ENCODE results near the gene UBE2O. TPM values are rescaled to one million over a fixed set of nuclear protein-coding genes. Genes with fewer than 3 reads are reported as not detected.

Gene UBE2O
- polyA plus RNA-seq, 2 donors: 8.1 to 9.2 TPM

GRCh38 chr17:76434870-76435269 is 18.1 kb downstream of the UBE2O start:
- H3K4me3 ChIP-seq (ENCODE audit: low read depth in 1 of 2, low read length in 2 of 2): no peak overlapping the region
- 70 to 82% methylated on average over 7 of the region's 7 CpGs for WGBS, 2 donors
- no peaks in the 10 kb centered on the region for H3K9me3 ChIP-seq (ENCODE audit: control insufficient read depth in 2 of 2, insufficient read depth in 1 of 2, low read depth in 1 of 2, low read length in 1 of 2)
- H3K27me3 ChIP-seq (ENCODE audit: control insufficient read depth in 1 of 2, insufficient read depth in 2 of 2, low read length in 2 of 2): no peaks in the 10 kb centered on the region
- no peaks in the 10 kb centered on the region for H3K36me3 ChIP-seq (ENCODE audit: control insufficient read depth in 2 of 2, insufficient read depth in 2 of 2, low read length in 1 of 2)
- H3K27ac ChIP-seq (ENCODE audit: low read depth in 2 of 2, low read length in 1 of 2): no peak overlapping the region
- peaks cover 5 to 9% of the 10 kb centered on the region in 2 donors for H3K4me1 ChIP-seq (ENCODE audit: control insufficient read depth in 2 of 2, insufficient read depth in 2 of 2, low read length in 1 of 2)

DNA sequence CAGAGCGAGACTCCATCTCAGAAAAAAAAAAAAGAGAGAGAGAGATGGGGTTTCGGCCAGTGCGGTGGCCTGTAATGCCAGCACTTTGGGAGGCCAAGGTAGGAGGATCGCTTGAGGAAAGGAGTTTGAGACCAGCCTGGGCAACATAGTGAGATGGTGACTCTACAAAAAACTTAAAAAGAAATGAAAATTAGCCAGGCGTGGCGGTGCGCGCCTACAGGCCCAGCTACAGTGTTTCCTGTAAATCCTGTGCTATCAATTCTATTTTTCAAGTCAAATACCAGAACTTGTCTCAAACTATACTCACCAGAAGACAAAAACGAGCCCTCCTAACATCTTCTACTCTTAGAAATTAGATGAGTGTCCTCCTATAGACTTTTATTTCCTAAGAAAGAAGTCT is 19.3 kb downstream of the UBE2O start:
- H3K36me3 ChIP-seq (ENCODE audit: control insufficient read depth in 2 of 2, insufficient read depth in 2 of 2, low read length in 1 of 2): no peaks in the 10 kb centered on the region
- no peak overlapping the region for H3K4me3 ChIP-seq (ENCODE audit: low read depth in 1 of 2, low read length in 2 of 2)
- no peaks in the 10 kb centered on the region for H3K9me3 ChIP-seq (ENCODE audit: control insufficient read depth in 2 of 2, insufficient read depth in 1 of 2, low read depth in 1 of 2, low read length in 1 of 2)
- H3K27ac ChIP-seq (ENCODE audit: low read depth in 2 of 2, low read length in 1 of 2): no peak overlapping the region
- peaks cover 5 to 6% of the 10 kb centered on the region in 2 donors for H3K4me1 ChIP-seq (ENCODE audit: control insufficient read depth in 2 of 2, insufficient read depth in 2 of 2, low read length in 1 of 2)
- H3K27me3 ChIP-seq (ENCODE audit: control insufficient read depth in 1 of 2, insufficient read depth in 2 of 2, low read length in 2 of 2): no peaks in the 10 kb centered on the region
- WGBS, 2 donors: 95 to 96% methylated on average over 9 of the region's 9 CpGs

- Histone ChIP-seq H3K36me3 (ENCODE audit: control insufficient read depth in 2 of 2, insufficient read depth in 2 of 2, low read length in 1 of 2) (no peaks in the 10 kb centered on the region), H3K4me1 (ENCODE audit: control insufficient read depth in 2 of 2, insufficient read depth in 2 of 2, low read length in 1 of 2) (peaks cover 4 to 6% of the 10 kb centered on the region in 2 donors), H3K27me3 (ENCODE audit: control insufficient read depth in 1 of 2, insufficient read depth in 2 of 2, low read length in 2 of 2) (no peaks in the 10 kb centered on the region), H3K4me3 (ENCODE audit: low read depth in 1 of 2, low read length in 2 of 2) (no peak overlapping the region), H3K27ac (ENCODE audit: low read depth in 2 of 2, low read length in 1 of 2) (no peak overlapping the region), H3K9me3 (ENCODE audit: control insufficient read depth in 2 of 2, insufficient read depth in 1 of 2, low read depth in 1 of 2, low read length in 1 of 2) (no peaks in the 10 kb centered on the region)
- WGBS, 2 donors: 76 to 77% methylated on average over 3 of the region's 3 CpGs
Measured at GRCh38 chr17:76432712-76433336, 20.1 kb downstream of the UBE2O start.

DNA sequence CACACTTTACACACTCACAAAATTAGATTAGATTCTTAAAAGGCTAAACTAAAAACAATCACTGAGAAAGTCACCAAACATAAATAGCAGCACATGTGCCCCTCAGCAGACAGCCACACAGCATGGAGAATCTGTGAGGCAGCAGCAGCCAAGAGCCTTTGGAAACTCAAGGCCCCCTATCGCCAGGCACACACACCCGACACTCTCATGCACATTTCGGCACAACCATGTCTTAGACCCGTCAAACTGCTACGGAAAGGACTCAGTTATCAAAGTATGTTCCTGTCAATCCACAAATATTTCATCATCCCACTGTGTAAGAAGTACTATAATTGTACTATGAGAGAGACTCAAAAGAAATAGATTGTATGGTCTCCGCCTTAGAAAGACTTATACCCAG is 20.9 kb downstream of the UBE2O start:
- 82 to 85% methylated on average over 6 of the region's 6 CpGs for WGBS, 2 donors
- Histone ChIP-seq H3K4me1 (ENCODE audit: control insufficient read depth in 2 of 2, insufficient read depth in 2 of 2, low read length in 1 of 2) (peaks cover 4 to 10% of the 10 kb centered on the region in 2 donors), H3K36me3 (ENCODE audit: control insufficient read depth in 2 of 2, insufficient read depth in 2 of 2, low read length in 1 of 2) (no peaks in the 10 kb centered on the region), H3K27me3 (ENCODE audit: control insufficient read depth in 1 of 2, insufficient read depth in 2 of 2, low read length in 2 of 2) (no peaks in the 10 kb centered on the region), H3K27ac (ENCODE audit: low read depth in 2 of 2, low read length in 1 of 2) (no peak overlapping the region), H3K4me3 (ENCODE audit: low read depth in 1 of 2, low read length in 2 of 2) (no peak overlapping the region), H3K9me3 (ENCODE audit: control insufficient read depth in 2 of 2, insufficient read depth in 1 of 2, low read depth in 1 of 2, low read length in 1 of 2) (no peaks in the 10 kb centered on the region)

- H3K4me3 ChIP-seq (ENCODE audit: low read depth in 1 of 2, low read length in 2 of 2): no peak overlapping the region
- H3K27me3 ChIP-seq (ENCODE audit: control insufficient read depth in 1 of 2, insufficient read depth in 2 of 2, low read length in 2 of 2): no peaks in the 10 kb centered on the region
- H3K27ac ChIP-seq (ENCODE audit: low read depth in 2 of 2, low read length in 1 of 2): no peak overlapping the region
- H3K4me1 ChIP-seq (ENCODE audit: control insufficient read depth in 2 of 2, insufficient read depth in 2 of 2, low read length in 1 of 2): peaks cover 4 to 10% of the 10 kb centered on the region in 2 donors
- 86 to 89% methylated on average over 2 of the region's 2 CpGs for WGBS, 2 donors
- H3K9me3 ChIP-seq (ENCODE audit: control insufficient read depth in 2 of 2, insufficient read depth in 1 of 2, low read depth in 1 of 2, low read length in 1 of 2): no peaks in the 10 kb centered on the region
- H3K36me3 ChIP-seq (ENCODE audit: control insufficient read depth in 2 of 2, insufficient read depth in 2 of 2, low read length in 1 of 2): no peaks in the 10 kb centered on the region
Measured at GRCh38 chr17:76431509-76431908, 21.4 kb downstream of the UBE2O start.

DNA sequence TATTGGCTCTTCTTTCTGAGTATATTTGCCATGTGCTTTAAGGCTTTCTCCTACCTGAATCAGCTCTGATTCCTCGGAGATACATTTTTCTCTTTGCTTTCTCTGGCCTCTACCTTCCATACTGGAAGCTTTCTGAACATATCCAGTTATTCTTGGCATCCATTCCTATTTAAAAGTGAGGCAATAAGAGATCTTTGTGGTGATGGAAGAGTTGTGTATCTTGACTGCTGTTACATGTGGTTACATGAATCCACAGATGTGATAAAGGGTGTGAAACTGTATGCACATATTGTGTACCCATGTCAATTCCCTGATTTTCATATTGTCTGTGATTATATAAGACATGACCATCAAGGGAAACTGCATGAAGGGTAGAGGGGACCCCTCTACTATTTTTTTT is 24.4 kb downstream of the UBE2O start:
- peaks cover 0 to 4% of the 10 kb centered on the region in 2 donors for H3K4me1 ChIP-seq (ENCODE audit: control insufficient read depth in 2 of 2, insufficient read depth in 2 of 2, low read length in 1 of 2)
- H3K27me3 ChIP-seq (ENCODE audit: control insufficient read depth in 1 of 2, insufficient read depth in 2 of 2, low read length in 2 of 2): no peaks in the 10 kb centered on the region
- H3K4me3 ChIP-seq (ENCODE audit: low read depth in 1 of 2, low read length in 2 of 2): no peak overlapping the region
- 94% methylated on average over 1 of the region's 1 CpG for WGBS, 2 donors
- no peak overlapping the region for H3K27ac ChIP-seq (ENCODE audit: low read depth in 2 of 2, low read length in 1 of 2)
- H3K9me3 ChIP-seq (ENCODE audit: control insufficient read depth in 2 of 2, insufficient read depth in 1 of 2, low read depth in 1 of 2, low read length in 1 of 2): no peaks in the 10 kb centered on the region
- H3K36me3 ChIP-seq (ENCODE audit: control insufficient read depth in 2 of 2, insufficient read depth in 2 of 2, low read length in 1 of 2): no peaks in the 10 kb centered on the region

GRCh38 chr17:76427501-76428231 is 25.3 kb downstream of the UBE2O start:
- no peaks in the 10 kb centered on the region for H3K36me3 ChIP-seq (ENCODE audit: control insufficient read depth in 2 of 2, insufficient read depth in 2 of 2, low read length in 1 of 2)
- peaks cover 0 to 4% of the 10 kb centered on the region in 2 donors for H3K4me1 ChIP-seq (ENCODE audit: control insufficient read depth in 2 of 2, insufficient read depth in 2 of 2, low read length in 1 of 2)
- 65 to 69% methylated on average over 8 of the region's 8 CpGs for WGBS, 2 donors
- H3K9me3 ChIP-seq (ENCODE audit: control insufficient read depth in 2 of 2, insufficient read depth in 1 of 2, low read depth in 1 of 2, low read length in 1 of 2): no peaks in the 10 kb centered on the region
- H3K4me3 ChIP-seq (ENCODE audit: low read depth in 1 of 2, low read length in 2 of 2): no peak overlapping the region
- H3K27me3 ChIP-seq (ENCODE audit: control insufficient read depth in 1 of 2, insufficient read depth in 2 of 2, low read length in 2 of 2): no peaks in the 10 kb centered on the region
- H3K27ac ChIP-seq (ENCODE audit: low read depth in 2 of 2, low read length in 1 of 2): no peak overlapping the region

DNA sequence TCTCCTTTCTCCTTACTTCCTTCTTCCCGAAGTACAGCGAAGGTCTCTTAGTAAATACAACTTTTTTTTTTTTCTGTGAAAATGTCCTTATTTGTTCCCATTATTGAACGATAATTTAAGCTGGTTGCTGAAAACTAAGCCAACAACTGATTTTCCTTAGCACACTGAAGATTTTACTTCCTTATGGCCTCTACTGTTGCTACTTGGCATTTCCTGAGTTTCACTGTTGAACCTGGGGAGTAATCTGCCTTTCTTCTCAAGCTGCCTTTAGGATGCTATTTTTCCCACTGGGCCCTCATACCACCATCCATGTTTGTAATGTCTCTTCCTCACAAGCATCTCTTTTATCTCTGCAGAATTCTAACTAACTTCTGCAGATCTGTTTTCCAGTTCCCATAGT is 26.1 kb downstream of the UBE2O start:
- no peak overlapping the region for H3K4me3 ChIP-seq (ENCODE audit: low read depth in 1 of 2, low read length in 2 of 2)
- no peak overlapping the region for H3K27ac ChIP-seq (ENCODE audit: low read depth in 2 of 2, low read length in 1 of 2)
- H3K9me3 ChIP-seq (ENCODE audit: control insufficient read depth in 2 of 2, insufficient read depth in 1 of 2, low read depth in 1 of 2, low read length in 1 of 2): no peaks in the 10 kb centered on the region
- peaks cover 0 to 4% of the 10 kb centered on the region in 2 donors for H3K4me1 ChIP-seq (ENCODE audit: control insufficient read depth in 2 of 2, insufficient read depth in 2 of 2, low read length in 1 of 2)
- no peaks in the 10 kb centered on the region for H3K27me3 ChIP-seq (ENCODE audit: control insufficient read depth in 1 of 2, insufficient read depth in 2 of 2, low read length in 2 of 2)
- H3K36me3 ChIP-seq (ENCODE audit: control insufficient read depth in 2 of 2, insufficient read depth in 2 of 2, low read length in 1 of 2): no peaks in the 10 kb centered on the region
- 94 to 95% methylated on average over 3 of the region's 3 CpGs for WGBS, 2 donors

DNA sequence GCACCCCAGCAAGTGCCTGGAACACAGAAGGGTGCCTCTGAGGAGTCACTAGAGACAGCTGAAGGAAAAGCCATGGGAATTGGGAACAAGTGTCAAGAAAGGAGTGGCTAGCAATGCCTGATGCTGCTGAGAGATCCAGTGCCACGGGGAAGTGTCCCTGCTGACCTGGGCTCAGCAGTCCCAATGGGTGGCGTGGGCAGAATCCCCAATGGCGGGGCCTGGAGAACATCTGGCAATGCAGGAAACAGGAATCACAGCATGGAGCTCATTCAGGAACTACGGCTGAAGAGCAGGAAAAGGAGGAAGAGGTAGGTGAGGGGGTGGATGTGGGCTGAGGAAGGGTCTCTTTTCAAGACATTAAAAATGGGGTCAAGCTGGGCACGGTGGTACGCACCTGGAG is 30.1 kb downstream of the UBE2O start:
- peaks cover 0 to 4% of the 10 kb centered on the region in 2 donors for H3K4me1 ChIP-seq (ENCODE audit: control insufficient read depth in 2 of 2, insufficient read depth in 2 of 2, low read length in 1 of 2)
- no peaks in the 10 kb centered on the region for H3K27me3 ChIP-seq (ENCODE audit: control insufficient read depth in 1 of 2, insufficient read depth in 2 of 2, low read length in 2 of 2)
- H3K9me3 ChIP-seq (ENCODE audit: control insufficient read depth in 2 of 2, insufficient read depth in 1 of 2, low read depth in 1 of 2, low read length in 1 of 2): no peaks in the 10 kb centered on the region
- H3K4me3 ChIP-seq (ENCODE audit: low read depth in 1 of 2, low read length in 2 of 2): no peak overlapping the region
- H3K27ac ChIP-seq (ENCODE audit: low read depth in 2 of 2, low read length in 1 of 2): no peak overlapping the region
- H3K36me3 ChIP-seq (ENCODE audit: control insufficient read depth in 2 of 2, insufficient read depth in 2 of 2, low read length in 1 of 2): no peaks in the 10 kb centered on the region
- WGBS, 2 donors: 90 to 92% methylated on average over 6 of the region's 6 CpGs

GRCh38 chr17:76422406-76422805 is 30.5 kb downstream of the UBE2O start:
- Histone ChIP-seq H3K27ac (ENCODE audit: low read depth in 2 of 2, low read length in 1 of 2) (no peak overlapping the region), H3K27me3 (ENCODE audit: control insufficient read depth in 1 of 2, insufficient read depth in 2 of 2, low read length in 2 of 2) (no peaks in the 10 kb centered on the region), H3K4me1 (ENCODE audit: control insufficient read depth in 2 of 2, insufficient read depth in 2 of 2, low read length in 1 of 2) (peaks cover 0 to under 1% of the 10 kb centered on the region in 2 donors), H3K36me3 (ENCODE audit: control insufficient read depth in 2 of 2, insufficient read depth in 2 of 2, low read length in 1 of 2) (no peaks in the 10 kb centered on the region), H3K9me3 (ENCODE audit: control insufficient read depth in 2 of 2, insufficient read depth in 1 of 2, low read depth in 1 of 2, low read length in 1 of 2) (no peaks in the 10 kb centered on the region), H3K4me3 (ENCODE audit: low read depth in 1 of 2, low read length in 2 of 2) (no peak overlapping the region)
- WGBS, 2 donors: 96% methylated on average over 8 of the region's 8 CpGs

Measured in esophagus (tissue), 2 donors.